ENCODE measurements around the gene HEATR5A. TPM values are rescaled to one million over a fixed set of nuclear protein-coding genes. Genes with fewer than 3 reads are reported as not detected.
"Not testable (repeated sequence)": the region's sequence is repeated elsewhere in the genome, so short reads cannot be mapped to it uniquely, and the experiment has no call there.

HEATR5A gene
- total and polyA plus RNA-seq, 9 of the 15 experiments (the other 6 are each of a cell fraction or from before 2014, with no cell fraction given), result 8.0 to 50.9 (median 23.0) TPM

- TF ChIP-seq MED1 (CRISPR knock-in tag; IDR thresholded peaks at IDR 0.05; ENCODE audit: borderline replicate concordance) (no peak), POLR3G (IDR thresholded peaks at IDR 0.05; ENCODE audit: extremely low read depth, insufficient read length, insufficient replicate concordance) (no peak), E2F5 (CRISPR knock-in tag; IDR thresholded peaks at IDR 0.05) (no peak)
Measured at GRCh38 chr14:31261523-31261858, 158.9 kb downstream of the HEATR5A start (continued).

DNA sequence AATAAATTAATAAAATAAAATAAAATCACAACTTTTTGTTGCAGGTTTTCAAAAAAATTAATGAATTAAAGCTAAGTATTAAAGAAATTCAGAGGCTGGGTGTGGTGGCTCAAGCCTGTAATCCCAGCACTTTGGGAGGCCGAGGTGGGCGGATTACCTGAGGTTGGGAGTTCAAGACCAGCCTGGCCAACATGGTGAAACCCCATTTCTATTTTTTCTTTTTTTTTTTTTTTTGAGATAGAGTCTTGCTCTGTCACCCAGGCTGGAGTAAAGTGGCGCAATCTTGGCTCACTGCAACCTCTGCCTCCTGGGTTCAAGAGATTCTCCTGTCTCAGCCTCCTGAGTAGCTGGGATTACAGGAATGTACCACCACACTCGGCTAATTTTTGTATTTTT lies 161.3 kb downstream of the HEATR5A start:
- H4K20me1 ChIP-seq (replicated peaks; ENCODE audit: control insufficient read depth, insufficient read depth, low read length); H3K27me3 ChIP-seq (ENCODE audit: control insufficient read depth in 2 of 2, insufficient read depth in 2 of 2, low read length in 2 of 2); H3K4me2 ChIP-seq (ENCODE audit: insufficient read depth, low read length); H2AFZ ChIP-seq (ENCODE audit: low read depth, low read length); CTCF ChIA-PET (ENCODE audit: low intra/inter-chr PET ratio); H3K9ac ChIP-seq (ENCODE audit: insufficient read depth in 1 of 2, low read depth in 2 of 2, low read length in 2 of 2); ATAC-seq; FAIRE-seq; BruUV-seq (replicated peaks); H3K9me3 ChIP-seq (replicated peaks; ENCODE audit: control insufficient read depth, insufficient read depth, low read depth, low read length); H3K9me1 ChIP-seq (ENCODE audit: control insufficient read depth, insufficient read depth, low read length); H3K4me1 ChIP-seq (replicated peaks in 1 of 2; ENCODE audit: control insufficient read depth in 2 of 2, insufficient read depth in 2 of 2, low read length in 2 of 2); intact Hi-C loops (cut with micrococcal nuclease); H3K36me3 ChIP-seq (ENCODE audit: control insufficient read depth, insufficient read depth, low read length); H3K27ac ChIP-seq (ENCODE audit: extremely low read depth, low read depth, low read length); DNase-seq (ENCODE audit: extremely low read depth in 1 of 4, low spot score in 3 of 4); H3K79me2 ChIP-seq (ENCODE audit: control insufficient read depth, insufficient read depth, low read length); H3K4me3 ChIP-seq: not testable (repeated sequence)
- POLR2A ChIA-PET, result interaction anchor here (1.3 kb wide), 1 partner anchor 29 kb away, joined by 5 read pairs; no protein-coding TSS in a partner anchor
- 48% methylated on average over 2 of the region's 4 CpGs for WGBS (ENCODE audit: insufficient coverage, low coverage, missing lambda C conversion rate)
- in situ Hi-C loops (cut with MboI), result loop anchor here (5.0 kb wide), 1 partner anchor 47 kb away; no protein-coding TSS in a partner anchor
